Uterus (tissue), 2 donors: ENCODE measurements around the gene ZFAND3.

Experiments
- CTCF ChIP-seq, 4 experiments: fragments of 200-600 bp in 2 of 4; fragments of 450-650 bp in 2 of 4; sonication (generic) in 2 of 4; IDR thresholded peaks; one replicate each; pipeline ENCODE4 v1.5.1; 2016 to 2019; ENCODE audit warnings: antibody characterized with exemption in 4 of 4, mild to moderate bottlenecking in 2 of 4, moderate library complexity in 1 of 4
- POLR2A ChIP-seq, 2 donors: fragments of 450-650 bp; IDR thresholded peaks; one replicate each; pipeline ENCODE4 v1.6.1; 2016; ENCODE audit warnings: antibody characterized with exemption in 2 of 2, mild to moderate bottlenecking in 1 of 2, moderate library complexity in 1 of 2

- TF ChIP-seq CTCF (IDR thresholded peaks at IDR 0.05) (no peak), POLR2A (IDR thresholded peaks at IDR 0.05) (no peak)
These were observed 173.2 kb downstream of the ZFAND3 start for GRCh38 chr6:37992749-37993148.
